ENCODE data around the gene HNRNPD.

DNA sequence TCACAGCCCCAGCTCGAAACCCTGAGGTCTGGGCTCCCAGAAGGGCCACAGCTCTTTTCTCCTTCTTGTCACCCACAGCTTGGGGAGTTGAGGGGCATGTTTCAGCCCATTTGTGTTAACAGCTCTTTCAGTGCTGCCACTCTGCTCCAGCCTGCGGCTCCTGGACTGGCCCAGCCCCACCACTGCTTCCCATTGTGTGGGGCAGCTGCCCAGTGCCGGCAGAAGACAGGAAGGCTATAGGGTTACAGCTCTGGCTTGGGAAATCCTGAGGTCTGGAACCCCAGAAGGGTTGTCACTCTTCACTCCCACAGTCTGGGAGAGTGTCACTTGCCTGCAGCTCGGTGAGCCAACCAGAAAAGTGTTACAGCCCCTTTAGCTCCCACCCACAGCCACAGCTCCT lies 7.0 kb upstream of the HNRNPD start:
- TF ChIP-seq, protein P1, sequence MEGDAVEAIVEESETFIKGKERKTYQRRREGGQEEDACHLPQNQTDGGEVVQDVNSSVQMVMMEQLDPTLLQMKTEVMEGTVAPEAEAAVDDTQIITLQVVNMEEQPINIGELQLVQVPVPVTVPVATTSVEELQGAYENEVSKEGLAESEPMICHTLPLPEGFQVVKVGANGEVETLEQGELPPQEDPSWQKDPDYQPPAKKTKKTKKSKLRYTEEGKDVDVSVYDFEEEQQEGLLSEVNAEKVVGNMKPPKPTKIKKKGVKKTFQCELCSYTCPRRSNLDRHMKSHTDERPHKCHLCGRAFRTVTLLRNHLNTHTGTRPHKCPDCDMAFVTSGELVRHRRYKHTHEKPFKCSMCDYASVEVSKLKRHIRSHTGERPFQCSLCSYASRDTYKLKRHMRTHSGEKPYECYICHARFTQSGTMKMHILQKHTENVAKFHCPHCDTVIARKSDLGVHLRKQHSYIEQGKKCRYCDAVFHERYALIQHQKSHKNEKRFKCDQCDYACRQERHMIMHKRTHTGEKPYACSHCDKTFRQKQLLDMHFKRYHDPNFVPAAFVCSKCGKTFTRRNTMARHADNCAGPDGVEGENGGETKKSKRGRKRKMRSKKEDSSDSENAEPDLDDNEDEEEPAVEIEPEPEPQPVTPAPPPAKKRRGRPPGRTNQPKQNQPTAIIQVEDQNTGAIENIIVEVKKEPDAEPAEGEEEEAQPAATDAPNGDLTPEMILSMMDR (conservative IDR thresholded peaks at IDR 0.05): no peak
- no peak for TF ChIP-seq EZH2 (IDR thresholded peaks at IDR 0.05; ENCODE audit: low read depth)
